GM21737 (cell line): ENCODE results near the gene FLRT2.

Experiments
- ATAC-seq: cut with Tn5 transposase; IDR thresholded peaks from one replicate; pipeline ENCODE4 v1.9.1; 2021; ENCODE audit warnings: mild to moderate bottlenecking, moderate library complexity; ENCODE audit not compliant: unreplicated experiment

The FLRT2 gene

DNA sequence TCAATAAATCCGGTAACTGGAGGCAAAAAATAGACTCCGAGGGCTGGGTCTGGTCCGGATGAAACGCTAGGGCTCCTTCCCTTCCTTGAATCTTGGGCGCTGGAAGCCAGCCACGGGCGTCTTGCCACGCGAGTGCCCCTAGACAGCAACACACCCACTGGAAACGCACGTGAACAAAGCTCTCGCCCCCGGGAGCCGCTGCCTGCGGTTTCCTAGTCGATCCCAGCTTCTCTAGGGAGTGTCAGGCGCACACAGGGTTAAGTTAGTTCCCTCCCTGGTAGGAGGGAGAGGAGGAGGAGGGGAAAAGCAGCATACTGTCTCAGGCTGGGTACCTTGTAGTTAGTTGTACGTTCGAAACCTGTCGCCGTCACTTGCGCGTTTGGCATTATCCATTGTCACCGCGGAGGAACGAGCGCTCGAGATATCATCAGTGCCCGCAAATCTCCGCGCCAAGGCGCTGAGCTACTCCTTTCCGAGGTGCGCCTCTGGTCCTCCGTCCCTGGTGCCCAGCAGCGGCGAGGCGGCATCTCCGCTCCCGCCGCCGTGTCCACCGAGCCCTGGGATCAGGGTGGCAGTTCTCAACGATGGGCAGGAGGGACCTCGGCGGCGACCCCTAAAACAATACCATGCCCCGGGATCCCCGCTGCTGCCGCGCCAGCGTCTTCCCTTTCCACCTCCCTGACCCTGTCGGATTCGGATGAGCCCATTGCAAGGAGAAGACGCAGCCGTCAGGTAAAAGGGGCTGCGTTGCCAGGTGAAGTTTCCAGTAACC is at the start of gene FLRT2:
Gene FLRT2 (plus strand): TSS at position 342 of the 772 bp plus-strand sequence. CDS start 91,371 bp downstream, outside the sequence.
- ATAC-seq = no peak

GRCh38 chr14:85481471-85481870 is 48.5 kb upstream of the FLRT2 start:
- ATAC-seq = no peak

GRCh38 chr14:85482552-85482951 is 47.4 kb upstream of the FLRT2 start:
- no peak for ATAC-seq

DNA sequence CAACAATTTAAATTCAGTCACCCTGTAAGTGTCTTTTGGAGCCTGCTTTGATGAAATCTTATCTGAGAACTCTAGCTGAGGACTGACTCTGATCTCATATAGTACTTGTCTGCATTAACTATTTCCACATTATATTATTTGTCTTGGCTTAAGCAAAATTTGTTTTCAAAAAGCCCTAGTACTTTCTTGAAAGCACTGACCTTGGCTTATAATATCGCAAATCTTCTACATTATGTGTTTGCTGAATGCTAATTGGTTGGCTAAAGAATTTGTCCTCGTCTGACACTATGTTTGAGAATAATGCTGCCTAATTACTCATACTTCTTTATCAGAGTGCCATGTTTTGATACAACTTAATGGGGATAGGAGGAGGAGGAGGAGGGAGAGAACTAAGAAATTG is 46.9 kb upstream of the FLRT2 start:
- no peak for ATAC-seq

- no peak for ATAC-seq
Measured at GRCh38 chr14:85483652-85484051, 46.3 kb upstream of the FLRT2 start.

DNA sequence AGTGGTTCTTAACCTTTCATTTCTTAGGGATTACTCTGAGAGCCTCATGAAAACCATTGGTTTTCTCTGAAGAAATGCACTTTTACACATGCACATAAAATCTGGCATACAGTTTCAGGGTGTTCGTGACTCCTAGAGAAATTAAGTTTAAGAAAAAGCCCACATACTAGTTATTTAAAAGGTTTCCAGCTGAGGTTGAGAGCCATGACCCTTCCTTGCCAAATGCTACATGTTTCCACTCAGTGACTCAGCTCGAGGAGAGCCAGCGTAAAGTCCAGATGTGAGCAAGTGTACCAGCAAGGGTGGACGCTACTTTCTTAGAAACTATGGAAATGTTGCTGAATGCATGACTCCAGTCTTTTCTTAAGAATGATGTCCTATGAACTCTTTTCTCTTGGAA is 42.7 kb upstream of the FLRT2 start:
- ATAC-seq = no peak

DNA sequence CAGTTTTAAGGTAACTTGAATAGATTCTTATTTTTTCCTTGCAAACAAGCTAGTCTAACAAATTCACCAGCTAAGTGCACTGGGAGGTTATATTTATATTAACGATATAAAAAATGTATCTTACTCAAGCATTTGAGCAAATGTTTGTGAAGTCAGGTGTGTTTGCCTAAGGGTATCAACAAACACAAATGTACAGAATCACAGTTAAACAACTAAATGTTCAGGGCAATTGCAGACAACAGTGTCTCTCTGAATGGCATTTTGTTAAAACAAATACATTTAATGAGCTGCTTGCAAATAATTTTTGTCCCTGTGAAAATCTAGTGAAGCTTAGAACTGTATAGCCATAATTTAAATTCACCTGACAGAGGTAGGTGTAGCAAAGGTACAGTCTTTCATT is 28.2 kb upstream of the FLRT2 start:
- no peak for ATAC-seq

DNA sequence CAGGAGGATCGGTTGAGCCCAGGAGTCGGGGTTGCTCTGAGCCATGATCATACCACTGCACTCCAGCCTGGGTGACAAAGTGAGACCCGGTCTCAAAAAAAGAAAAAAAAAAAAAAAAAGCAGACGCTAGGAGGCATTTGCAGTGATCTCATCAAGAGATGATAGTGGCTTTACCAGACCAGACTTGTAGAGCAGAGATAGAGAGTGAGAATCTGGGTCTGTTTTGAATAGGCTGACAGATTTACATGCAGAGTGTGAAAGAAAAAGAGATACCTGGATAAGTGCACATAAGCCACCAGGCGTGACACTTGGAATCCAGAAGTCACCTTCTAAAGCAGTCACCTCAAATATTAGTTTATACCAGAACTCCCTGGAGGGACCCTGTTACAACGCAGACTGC is 21.1 kb upstream of the FLRT2 start:
- ATAC-seq = no peak

DNA sequence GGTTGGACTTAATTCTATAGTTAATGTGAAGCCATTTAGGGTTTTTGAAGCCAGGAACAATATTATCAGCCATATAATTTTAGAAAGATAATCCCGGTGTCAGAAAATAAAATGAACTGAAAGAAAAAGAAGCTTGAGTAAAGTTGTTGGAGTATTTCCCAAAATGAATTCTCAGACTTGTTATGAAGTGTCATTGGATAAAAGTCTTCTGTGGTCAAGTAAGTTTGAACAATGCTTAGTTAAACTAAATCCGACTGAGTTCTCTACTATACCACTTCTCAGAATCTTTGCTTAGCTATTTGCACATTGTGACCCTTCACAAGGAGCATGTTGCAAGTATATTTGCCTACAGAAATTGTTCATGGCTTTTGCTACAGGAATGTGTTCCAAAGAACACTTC is 17.5 kb upstream of the FLRT2 start:
- no peak for ATAC-seq

DNA sequence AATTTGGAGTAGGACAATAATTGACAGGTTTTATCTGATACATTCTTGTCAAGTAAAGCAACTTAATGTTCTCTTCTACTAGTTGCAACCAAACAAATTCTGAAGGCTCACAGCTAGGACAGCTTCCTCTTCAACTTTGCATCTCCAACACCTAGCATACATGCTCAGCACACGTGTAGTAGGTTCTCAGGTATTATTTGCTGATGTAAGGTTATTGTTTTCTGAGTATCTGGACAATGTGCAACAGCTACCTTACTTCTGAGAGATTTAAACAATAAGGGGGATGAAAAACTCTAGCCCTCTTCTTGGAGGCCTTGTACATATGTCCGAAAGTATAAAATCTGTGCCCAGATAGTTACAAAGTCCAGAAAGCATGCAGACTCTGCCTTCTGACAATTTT is 15.5 kb upstream of the FLRT2 start:
- no peak for ATAC-seq

DNA sequence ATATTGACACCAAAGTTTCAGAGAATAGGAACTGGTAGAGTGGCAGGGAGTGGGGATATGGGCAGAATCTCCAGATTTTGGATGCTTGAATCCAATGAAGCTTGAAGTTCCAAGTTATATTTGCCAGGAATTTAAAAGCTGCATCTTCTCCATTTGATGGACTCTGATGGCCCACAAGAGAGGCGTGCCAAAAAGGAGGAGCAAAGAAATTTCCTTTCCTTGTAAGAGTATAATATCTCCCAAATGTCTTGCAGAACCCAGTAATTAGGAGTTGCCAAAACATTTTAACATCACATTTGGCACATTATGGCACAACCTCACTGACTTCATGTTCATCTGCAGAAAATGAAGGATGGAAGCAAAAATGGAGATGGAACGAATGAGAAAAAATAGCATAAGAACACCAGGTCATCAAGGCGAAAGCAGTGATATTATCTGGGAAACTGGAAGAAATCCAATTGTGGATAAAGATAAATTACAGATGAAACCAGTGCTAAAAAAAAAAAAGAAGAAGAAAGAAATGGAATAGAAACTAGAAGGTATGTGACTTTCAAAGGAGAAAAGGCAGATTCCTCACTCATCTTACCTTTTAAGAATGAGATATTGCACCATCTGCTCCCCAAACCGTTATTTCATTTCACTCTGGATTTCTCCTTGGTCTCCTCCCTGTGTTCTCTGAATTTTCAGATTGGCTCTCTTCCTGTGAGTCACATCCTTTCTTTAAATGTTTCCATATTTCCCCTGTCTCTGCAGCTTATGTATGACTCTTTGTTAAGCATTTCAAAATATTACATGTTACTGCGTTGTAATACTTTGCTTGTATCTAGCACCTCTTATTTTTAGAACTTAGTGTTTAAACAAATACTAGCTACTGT is 13.5 kb upstream of the FLRT2 start:
- no peak for ATAC-seq

GRCh38 chr14:85517114-85517688 is 12.7 kb upstream of the FLRT2 start:
- no peak for ATAC-seq

DNA sequence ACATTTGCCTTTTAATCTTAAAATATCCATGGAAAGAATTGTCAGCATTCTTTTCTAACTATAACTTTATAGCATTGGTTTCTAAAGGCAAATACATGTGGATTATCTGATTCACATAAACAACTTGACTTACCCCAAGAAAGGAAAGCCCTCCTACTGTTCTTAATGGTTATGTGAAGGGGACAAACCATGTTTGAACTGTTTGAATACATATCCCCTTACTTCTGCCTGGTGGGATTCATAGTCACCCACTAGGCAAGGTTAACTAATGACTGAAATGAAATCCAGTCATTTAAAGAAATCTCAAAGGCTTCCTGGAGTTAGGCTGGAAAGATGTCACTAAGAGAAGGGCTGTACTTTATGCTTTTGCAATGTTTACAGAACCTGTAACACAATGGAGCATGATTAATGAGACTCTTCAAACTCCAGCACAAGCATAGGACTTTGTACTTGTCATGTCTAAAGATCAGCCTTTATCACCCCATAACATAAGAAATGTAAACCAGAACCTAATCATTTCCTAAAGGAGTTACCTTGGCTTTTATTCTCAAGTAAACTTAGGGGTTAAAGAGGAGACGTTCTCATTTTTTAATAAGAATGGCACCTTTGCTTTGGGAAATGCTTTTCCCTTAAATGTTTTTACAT is 10.2 kb upstream of the FLRT2 start:
- ATAC-seq = no peak

GRCh38 chr14:85520581-85520980 is 9.4 kb upstream of the FLRT2 start:
- no peak for ATAC-seq

DNA sequence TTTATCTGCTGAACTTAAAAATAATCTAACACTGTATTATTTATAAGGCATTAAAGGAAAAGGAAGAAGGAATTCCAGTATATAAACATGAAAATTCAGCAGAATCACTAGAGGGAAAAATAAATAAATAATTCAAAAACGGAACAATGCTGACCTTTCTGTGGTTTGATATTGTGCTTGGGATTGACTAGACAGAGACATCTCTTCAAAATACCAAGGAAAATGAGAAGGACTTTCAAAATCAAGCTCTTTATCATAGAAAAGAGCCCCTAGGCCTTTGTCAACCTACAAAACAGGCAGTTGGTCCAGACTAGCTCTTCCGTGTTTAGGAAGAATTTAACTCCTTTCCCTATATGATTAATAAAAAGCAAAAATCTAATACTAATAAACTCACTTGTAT is 6.3 kb upstream of the FLRT2 start:
- ATAC-seq = no peak

GRCh38 chr14:85527006-85527405 is 2.9 kb upstream of the FLRT2 start:
- no peak for ATAC-seq

- ATAC-seq = no peak
Measured at GRCh38 chr14:85527445-85528035, 2.4 kb upstream of the FLRT2 start.

GRCh38 chr14:85528080-85528896 is 1.7 kb upstream of the FLRT2 start:
- no peak for ATAC-seq

GRCh38 chr14:85528897-85529631 is 880 bp upstream of the FLRT2 start:
- ATAC-seq = no peak
